Stimulated activated CD4-positive, alpha-beta T cell treated with anti-CD3 and anti-CD28 coated beads, Interleukin-1b, Interleukin-23, amount 100 ng/mL, for 24 hours (primary cell): ENCODE data around the gene NCOR2.
"Not testable (repeated sequence)": the region's sequence is repeated elsewhere in the genome, so short reads cannot be mapped to it uniquely, and the experiment has no call there.

ENCODE experiments used
- DNase-seq, 4 experiments: peaks; one replicate each; pipeline ENCODE4 v3.0.0-alpha.2; 2020; ENCODE audit warnings: low read depth in 4 of 4, low spot score in 1 of 4

The NCOR2 gene

GRCh38 chr12:124601706-124602105, 34.3 kb upstream of the NCOR2 start:
- DNase-seq, result no peak

- peak in 1 of 4 experiments; percentile 7 for DNase-seq
These were observed 31.9 kb upstream of the NCOR2 start for GRCh38 chr12:124599074-124599999.

DNA sequence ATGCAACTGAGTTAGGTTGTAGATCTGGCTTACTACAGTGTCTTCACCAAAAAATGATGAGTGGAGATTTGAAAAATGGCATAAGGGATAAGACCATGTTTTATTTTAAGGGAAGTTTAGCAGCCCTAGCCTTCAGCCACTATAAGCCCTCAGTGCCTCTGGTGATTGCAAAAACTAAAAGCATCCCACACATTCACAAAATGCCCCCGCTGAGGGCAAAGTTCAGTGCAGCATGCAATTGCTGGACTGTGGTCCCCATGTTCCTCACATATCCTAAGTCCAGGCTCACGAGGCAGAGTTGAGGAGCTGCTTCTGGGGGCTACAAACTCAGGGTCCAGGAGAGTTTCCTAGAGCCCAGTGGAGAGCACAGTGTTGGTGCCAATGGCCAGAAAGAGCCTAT, 29.6 kb upstream of the NCOR2 start:
- no peak for DNase-seq

DNA sequence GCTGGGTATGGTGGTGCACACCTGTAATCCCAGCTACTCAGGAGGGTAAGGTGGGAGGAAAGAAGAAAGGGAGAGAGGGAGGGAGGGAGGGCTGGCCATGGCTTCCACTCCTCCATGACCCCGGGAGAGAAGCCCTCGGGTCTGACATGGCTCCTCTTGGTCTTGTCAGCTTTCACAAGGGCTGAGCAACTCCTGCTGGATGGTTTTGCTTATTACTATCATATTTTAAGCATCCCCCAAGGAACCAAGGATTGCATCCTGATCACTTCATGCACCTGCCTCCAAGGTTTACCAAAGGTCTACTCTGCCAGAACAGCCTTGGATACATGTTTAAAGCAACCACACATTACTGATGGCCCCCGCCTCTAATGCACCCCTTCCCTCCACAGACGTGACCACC, 28.0 kb upstream of the NCOR2 start:
- no peak for DNase-seq

DNA sequence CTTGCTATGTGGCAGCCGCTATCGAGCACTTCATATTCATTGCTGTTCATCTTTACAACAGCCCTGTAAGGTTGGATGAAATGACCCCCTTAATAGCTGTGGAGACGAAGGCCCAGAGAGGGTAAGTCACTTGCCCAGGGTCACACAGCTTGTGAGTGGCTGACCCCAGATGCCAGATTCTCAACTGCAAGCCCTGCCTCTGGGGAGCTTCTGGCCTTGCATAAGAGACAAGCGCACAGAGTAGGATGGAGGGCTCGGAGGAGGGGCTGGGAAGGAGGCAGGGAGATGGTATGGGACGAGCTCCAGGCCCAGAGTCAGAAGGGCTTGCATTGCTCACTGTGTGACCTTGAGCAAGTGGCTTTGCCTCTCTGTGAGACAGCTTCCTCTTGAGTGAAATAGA, 27.4 kb upstream of the NCOR2 start:
- no peak for DNase-seq

DNA sequence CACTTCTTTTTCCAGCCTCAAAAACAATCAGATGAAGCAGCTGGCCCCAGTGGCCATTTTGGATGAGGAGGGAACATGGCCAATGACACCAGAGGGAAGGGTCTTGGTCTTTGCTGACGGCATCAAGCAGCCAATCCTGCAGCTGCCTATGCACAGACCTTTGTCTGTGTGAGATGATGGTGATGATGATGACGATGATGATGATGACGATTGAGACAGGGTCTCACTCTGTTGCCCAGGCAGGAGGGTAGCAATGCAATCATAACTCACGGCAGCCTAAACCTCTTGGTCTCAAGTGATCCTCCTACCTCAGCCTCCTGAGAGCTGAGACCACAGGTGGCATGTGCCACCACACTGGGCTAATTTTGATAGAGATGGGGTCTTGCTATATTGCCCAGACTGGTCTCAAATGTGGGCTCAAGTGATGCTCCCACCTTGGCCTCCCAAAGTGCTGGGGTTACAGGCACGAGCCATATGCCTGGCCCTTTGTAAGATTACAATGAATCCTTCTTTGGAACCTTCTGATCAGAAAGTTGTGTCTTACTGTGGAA, 26.5 kb upstream of the NCOR2 start:
- DNase-seq, result no peak

GRCh38 chr12:124593176-124593575, 25.8 kb upstream of the NCOR2 start:
- no peak for DNase-seq

GRCh38 chr12:124592481-124593160, 25.2 kb upstream of the NCOR2 start:
- no peak for DNase-seq

- DNase-seq, result no peak
These were observed 24.6 kb upstream of the NCOR2 start for GRCh38 chr12:124592050-124592449.

GRCh38 chr12:124590447-124590846, 23.0 kb upstream of the NCOR2 start:
- DNase-seq, result no peak

DNA sequence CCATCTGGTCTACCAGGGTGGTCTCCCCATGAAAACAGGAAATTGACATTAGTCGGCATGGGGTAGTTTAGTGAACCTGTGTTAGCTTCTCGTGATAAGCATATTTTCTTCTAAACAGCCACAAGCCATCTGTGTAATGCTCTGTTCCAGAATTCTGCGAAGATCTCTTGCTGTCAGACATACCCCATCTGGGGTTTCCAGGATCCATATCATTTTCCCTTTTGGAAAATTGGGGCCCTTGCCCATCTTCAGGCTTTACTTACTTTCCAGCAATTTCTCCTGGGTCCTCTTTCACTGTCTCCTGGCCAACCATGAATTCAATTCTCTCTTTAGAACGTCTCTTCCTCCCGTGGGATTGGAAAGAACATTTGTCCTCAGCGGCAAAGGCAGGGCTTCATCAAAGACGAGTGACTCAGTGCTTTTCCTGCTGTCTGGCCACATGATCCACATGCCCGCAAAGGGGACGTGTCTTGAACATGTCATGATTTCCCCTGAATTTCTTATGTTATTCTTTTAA, 21.4 kb upstream of the NCOR2 start:
- peak in 1 of 4 experiments; percentile 13 for DNase-seq

- DNase-seq, result no peak
These were observed 20.7 kb upstream of the NCOR2 start for GRCh38 chr12:124588018-124588634.

DNA sequence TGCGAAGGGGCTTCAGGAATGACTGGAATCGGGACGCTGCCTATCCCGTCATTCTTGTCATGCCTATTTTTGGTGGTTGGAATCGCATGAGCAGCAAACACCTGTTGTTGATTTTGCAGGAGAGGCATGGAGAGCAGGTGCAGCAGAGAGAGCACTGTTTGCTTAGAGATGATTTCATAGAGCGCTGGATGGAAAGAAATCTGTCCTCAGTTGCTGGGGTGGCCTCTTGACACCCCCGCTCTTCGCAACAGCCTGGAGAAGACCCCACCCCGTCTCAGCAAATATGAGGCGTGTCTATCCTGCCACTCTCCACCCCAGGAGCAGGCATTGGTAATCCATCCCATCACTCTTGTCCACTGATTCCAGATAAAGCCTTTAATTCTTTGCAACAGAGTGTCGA, 19.3 kb upstream of the NCOR2 start:
- DNase-seq, result no peak

DNA sequence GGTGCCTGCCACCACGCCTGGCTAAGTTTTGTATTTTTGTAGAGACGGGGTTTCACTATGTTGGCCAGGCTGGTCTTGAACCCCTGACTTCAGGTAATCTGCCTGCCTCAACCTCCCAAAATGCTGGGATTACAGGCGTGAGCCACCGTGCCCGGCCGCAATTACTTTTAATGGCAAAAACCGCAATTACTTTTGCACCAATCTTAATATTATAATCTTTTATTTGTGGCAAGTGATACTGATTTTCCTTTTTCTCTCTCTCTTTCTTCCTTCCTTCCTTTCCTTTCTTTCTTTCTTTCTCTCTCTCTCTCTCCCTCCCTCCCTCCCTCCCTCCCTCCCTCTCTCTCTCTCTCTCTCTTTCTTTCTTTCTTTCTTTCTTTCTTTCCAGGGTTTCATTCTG, 17.1 kb upstream of the NCOR2 start:
- not testable (repeated sequence) for DNase-seq

GRCh38 chr12:124583854-124584253, 16.4 kb upstream of the NCOR2 start:
- DNase-seq, result no peak

GRCh38 chr12:124582108-124582424, 14.7 kb upstream of the NCOR2 start:
- DNase-seq, result no peak

DNA sequence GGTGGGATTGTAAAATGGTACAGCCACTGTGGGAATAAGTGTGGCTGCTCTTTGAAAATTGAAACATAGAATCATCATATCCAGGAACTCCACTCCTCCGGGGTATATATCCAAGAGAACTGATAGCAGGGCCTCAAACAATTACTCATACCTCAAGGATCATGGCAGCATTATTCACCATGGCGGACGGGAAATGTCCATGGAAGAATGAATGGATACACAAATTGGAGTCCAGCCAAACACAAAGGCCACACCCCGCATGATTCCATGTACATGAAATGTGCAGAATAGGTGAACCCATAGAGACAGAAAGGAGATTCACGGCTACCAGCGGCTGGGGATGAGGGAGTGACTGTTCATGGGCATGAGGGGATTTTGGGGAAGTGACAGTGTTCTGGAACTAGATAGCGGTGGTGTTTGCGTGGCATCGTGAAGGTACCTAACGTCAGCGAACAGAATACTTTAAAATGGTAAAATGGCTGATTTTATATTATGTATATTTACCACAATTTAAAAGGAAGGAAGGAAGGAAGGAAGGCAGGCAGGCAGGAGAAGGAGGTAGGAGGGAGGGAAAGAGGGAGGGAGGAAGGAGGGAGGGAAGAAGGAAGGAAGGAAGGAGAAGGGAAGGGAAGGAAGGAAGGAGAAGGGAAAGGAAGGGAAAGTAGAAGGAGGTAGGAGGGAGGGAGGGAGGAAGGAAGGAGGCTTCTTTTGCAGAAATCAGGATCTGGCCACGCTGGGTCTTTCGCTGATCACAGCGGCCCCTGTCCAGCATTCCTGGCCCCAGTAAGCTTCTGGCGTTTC, 14.1 kb upstream of the NCOR2 start:
- no peak for DNase-seq

GRCh38 chr12:124579921-124580517, 12.6 kb upstream of the NCOR2 start:
- no peak for DNase-seq

GRCh38 chr12:124578854-124579253, 11.4 kb upstream of the NCOR2 start:
- no peak for DNase-seq

GRCh38 chr12:124578445-124578844, 11.0 kb upstream of the NCOR2 start:
- no peak for DNase-seq
